ENCODE measurements around the gene SGK1.

- TF ChIP-seq CTCF (IDR thresholded peaks at IDR 0.05) (no peak), POLR2A (IDR thresholded peaks at IDR 0.05) (no peak), POLR2AphosphoS5 (IDR thresholded peaks at IDR 0.05) (no peak)
These were observed 140.7 kb downstream of the SGK1 start for GRCh38 chr6:134177236-134177635.

Data from sigmoid colon (tissue), 4 donors.